ENCODE data around the gene POU2F3. TPM values are rescaled to one million over a fixed set of nuclear protein-coding genes. Genes with fewer than 3 reads are reported as not detected.

POU2F3 gene
- total and polyA plus RNA-seq, 4 donors: 2.6 to 3.9 (median 3.1) TPM

GRCh38 chr11:120280600-120281051 lies 40.7 kb downstream of the POU2F3 start:
- Histone ChIP-seq H3K4me1 (ENCODE audit: control insufficient read depth in 5 of 5, insufficient read depth in 5 of 5, low read length in 5 of 5) (peaks cover 0 to 14% (median 4%) of the 10 kb centered on the region in 5 donors), H3K9ac (ENCODE audit: insufficient read depth in 1 of 2, low read length in 2 of 2) (no peak overlapping the region), H3K27me3 (ENCODE audit: control insufficient read depth in 3 of 3, insufficient read depth in 3 of 3, low read length in 2 of 3) (no peaks in the 10 kb centered on the region), H3K36me3 (ENCODE audit: control insufficient read depth in 4 of 4, insufficient read depth in 4 of 4, low read length in 4 of 4) (no peaks in the 10 kb centered on the region), H3K4me3 (no peak overlapping the region), H3K9me3 (ENCODE audit: control insufficient read depth in 4 of 4, insufficient read depth in 3 of 4, low read length in 3 of 4) (no peaks in the 10 kb centered on the region), H3K27ac (ENCODE audit: low read depth in 1 of 2, low read length in 1 of 2) (no peak overlapping the region)
- TF ChIP-seq CTCF (IDR thresholded peaks at IDR 0.05; ENCODE audit: control extremely low read depth, extremely low read depth): no peak
- DNase-seq (no peak), ATAC-seq (ENCODE audit: insufficient read depth, low FRiP score) (no peak)
- WGBS, 2 donors: 61 to 65% methylated on average over 5 of the region's 5 CpGs

GRCh38 chr11:120281143-120281795 lies 41.3 kb downstream of the POU2F3 start:
- 58 to 74% methylated on average over 7 of the region's 7 CpGs for WGBS, 2 donors
- peaks cover 0 to 14% (median 4%) of the 10 kb centered on the region in 5 donors for H3K4me1 ChIP-seq (ENCODE audit: control insufficient read depth in 5 of 5, insufficient read depth in 5 of 5, low read length in 5 of 5)
- no peaks in the 10 kb centered on the region for H3K27me3 ChIP-seq (ENCODE audit: control insufficient read depth in 3 of 3, insufficient read depth in 3 of 3, low read length in 2 of 3)
- H3K4me3 ChIP-seq: no peak overlapping the region
- peak; percentile 31 to 69 (median 61) for DNase-seq
- no peak overlapping the region for H3K27ac ChIP-seq (ENCODE audit: low read depth in 1 of 2, low read length in 1 of 2)
- no peaks in the 10 kb centered on the region for H3K9me3 ChIP-seq (ENCODE audit: control insufficient read depth in 4 of 4, insufficient read depth in 3 of 4, low read length in 3 of 4)
- no peak for ATAC-seq (ENCODE audit: insufficient read depth, low FRiP score)
- H3K9ac ChIP-seq (ENCODE audit: insufficient read depth in 1 of 2, low read length in 2 of 2): no peak overlapping the region
- H3K36me3 ChIP-seq (ENCODE audit: control insufficient read depth in 4 of 4, insufficient read depth in 4 of 4, low read length in 4 of 4): no peaks in the 10 kb centered on the region
- no peak for TF ChIP-seq CTCF (IDR thresholded peaks at IDR 0.05; ENCODE audit: control extremely low read depth, extremely low read depth)

- Histone ChIP-seq H3K9ac (ENCODE audit: insufficient read depth in 1 of 2, low read length in 2 of 2) (no peak overlapping the region), H3K4me1 (ENCODE audit: control insufficient read depth in 5 of 5, insufficient read depth in 5 of 5, low read length in 5 of 5) (peaks cover 0 to 14% (median 4%) of the 10 kb centered on the region in 5 donors), H3K27ac (ENCODE audit: low read depth in 1 of 2, low read length in 1 of 2) (no peak overlapping the region), H3K4me3 (no peak overlapping the region), H3K36me3 (ENCODE audit: control insufficient read depth in 4 of 4, insufficient read depth in 4 of 4, low read length in 4 of 4) (no peaks in the 10 kb centered on the region), H3K9me3 (ENCODE audit: control insufficient read depth in 4 of 4, insufficient read depth in 3 of 4, low read length in 3 of 4) (no peaks in the 10 kb centered on the region), H3K27me3 (ENCODE audit: control insufficient read depth in 3 of 3, insufficient read depth in 3 of 3, low read length in 2 of 3) (peaks cover 0 to 3% (median 0%) of the 10 kb centered on the region in 3 donors)
- DNase-seq (no peak), ATAC-seq (ENCODE audit: insufficient read depth, low FRiP score) (no peak)
- TF ChIP-seq CTCF (IDR thresholded peaks at IDR 0.05; ENCODE audit: control extremely low read depth, extremely low read depth): no peak
- 80 to 86% methylated on average over 2 of the region's 2 CpGs for WGBS, 2 donors
These were observed 43.2 kb downstream of the POU2F3 start for GRCh38 chr11:120283124-120283523.

Measured in lung (tissue), 12 donors.